ENCODE results near the gene OTOG. TPM values are rescaled to one million over a fixed set of nuclear protein-coding genes. Genes with fewer than 3 reads are reported as not detected.

Gene OTOG, protein sequence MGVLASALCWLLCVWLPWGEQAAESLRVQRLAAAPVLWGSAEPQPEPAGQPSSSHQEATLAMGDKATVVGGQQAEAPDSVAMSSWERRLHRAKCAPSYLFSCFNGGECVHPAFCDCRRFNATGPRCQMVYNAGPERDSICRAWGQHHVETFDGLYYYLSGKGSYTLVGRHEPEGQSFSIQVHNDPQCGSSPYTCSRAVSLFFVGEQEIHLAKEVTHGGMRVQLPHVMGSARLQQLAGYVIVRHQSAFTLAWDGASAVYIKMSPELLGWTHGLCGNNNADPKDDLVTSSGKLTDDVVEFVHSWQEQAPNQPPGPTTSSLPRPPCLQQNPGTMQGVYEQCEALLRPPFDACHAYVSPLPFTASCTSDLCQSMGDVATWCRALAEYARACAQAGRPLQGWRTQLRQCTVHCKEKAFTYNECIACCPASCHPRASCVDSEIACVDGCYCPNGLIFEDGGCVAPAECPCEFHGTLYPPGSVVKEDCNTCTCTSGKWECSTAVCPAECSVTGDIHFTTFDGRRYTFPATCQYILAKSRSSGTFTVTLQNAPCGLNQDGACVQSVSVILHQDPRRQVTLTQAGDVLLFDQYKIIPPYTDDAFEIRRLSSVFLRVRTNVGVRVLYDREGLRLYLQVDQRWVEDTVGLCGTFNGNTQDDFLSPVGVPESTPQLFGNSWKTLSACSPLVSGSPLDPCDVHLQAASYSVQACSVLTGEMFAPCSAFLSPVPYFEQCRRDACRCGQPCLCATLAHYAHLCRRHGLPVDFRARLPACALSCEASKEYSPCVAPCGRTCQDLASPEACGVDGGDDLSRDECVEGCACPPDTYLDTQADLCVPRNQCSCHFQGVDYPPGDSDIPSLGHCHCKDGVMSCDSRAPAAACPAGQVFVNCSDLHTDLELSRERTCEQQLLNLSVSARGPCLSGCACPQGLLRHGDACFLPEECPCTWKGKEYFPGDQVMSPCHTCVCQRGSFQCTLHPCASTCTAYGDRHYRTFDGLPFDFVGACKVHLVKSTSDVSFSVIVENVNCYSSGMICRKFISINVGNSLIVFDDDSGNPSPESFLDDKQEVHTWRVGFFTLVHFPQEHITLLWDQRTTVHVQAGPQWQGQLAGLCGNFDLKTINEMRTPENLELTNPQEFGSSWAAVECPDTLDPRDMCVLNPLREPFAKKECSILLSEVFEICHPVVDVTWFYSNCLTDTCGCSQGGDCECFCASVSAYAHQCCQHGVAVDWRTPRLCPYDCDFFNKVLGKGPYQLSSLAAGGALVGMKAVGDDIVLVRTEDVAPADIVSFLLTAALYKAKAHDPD (N-terminal part only)
- not detected in 2 replicates for total RNA-seq (2014; rRNA removed; shearing (Covaris generic); ENCODE audit: low replicate concordance)

DNA sequence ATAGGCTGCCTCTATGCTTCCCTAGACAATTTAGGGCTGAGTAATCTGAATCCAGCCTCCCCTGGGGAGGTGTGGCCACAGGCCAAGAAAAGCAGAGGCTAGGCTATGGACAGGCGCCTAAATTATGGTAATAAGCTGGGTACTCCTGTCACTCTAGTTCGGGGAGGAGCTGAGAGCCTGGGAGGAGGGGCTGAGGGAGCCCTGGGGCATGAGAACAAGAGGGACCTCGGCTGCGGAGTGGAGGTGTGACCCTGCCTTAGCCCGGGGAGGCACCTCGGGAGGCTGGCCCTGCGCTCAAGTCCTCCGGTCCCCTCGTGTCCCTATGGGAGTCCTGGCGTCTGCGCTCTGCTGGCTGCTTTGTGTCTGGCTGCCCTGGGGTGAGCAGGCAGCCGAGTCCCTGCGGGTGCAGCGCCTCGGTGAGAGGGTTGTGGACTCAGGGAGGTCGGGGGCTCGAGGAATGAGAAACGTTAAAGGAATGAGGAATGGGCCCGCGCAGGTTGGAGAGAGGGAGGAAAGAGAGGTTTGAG is at the start of gene OTOG:
OTOG (plus strand) TSS at position 209 of the 527 bp plus-strand sequence; CDS start at position 323, 114 bp downstream.
- no peaks in the 10 kb centered on the region for H3K36me3 ChIP-seq
- H3K9me3 ChIP-seq = no peaks in the 10 kb centered on the region
- H3K27me3 ChIP-seq = no peaks in the 10 kb centered on the region
- no peak within 1 kb of the TSS for H3K4me3 ChIP-seq
- peak; percentile 18 for DNase-seq

DNA sequence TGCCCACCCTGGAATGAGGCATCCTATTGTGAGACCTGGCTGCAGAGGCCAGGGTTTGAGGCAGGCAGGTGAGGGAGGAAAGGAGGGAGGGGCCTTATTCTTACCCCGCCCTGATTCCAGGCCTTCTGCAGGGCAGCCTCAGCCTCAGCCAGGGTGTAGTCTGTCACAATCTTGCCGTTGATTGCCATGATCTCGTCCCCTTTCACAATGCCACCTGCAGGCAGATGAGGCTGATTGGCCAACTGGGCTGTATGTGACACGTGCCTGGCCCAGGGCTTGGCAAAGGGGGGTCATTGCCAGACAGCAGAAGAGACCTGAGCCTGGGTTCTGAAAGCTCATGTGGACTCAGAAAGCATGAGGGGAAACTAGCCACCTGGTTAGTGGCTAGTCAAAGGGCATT is 49.0 kb upstream of the OTOG start:
- Histone ChIP-seq H3K4me3 (no peak overlapping the region), H3K27me3 (no peaks in the 10 kb centered on the region), H3K9me3 (no peaks in the 10 kb centered on the region), H3K36me3 (no peaks in the 10 kb centered on the region)
- DNase-seq = no peak

DNA sequence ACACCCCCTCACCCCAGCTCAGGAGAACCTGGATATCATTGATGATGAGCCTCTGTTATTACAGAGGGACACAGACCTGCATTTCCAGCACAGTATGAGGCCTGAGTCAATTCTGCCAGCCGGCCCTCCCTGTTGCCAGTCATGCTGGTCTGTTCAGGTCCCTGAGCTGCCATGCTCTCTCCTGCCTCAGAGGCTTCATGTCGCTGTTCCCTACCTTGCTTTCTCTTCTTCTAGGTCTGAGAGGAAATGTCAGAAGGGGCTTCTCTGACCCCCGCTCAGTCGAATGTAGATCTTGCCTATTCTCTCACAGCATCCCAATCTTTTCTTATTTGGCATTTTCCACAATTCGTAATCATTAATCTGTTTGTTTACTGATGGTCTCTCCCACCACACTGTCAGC is 48.6 kb upstream of the OTOG start:
- Histone ChIP-seq H3K36me3 (no peaks in the 10 kb centered on the region), H3K9me3 (no peaks in the 10 kb centered on the region), H3K27me3 (no peaks in the 10 kb centered on the region), H3K4me3 (no peak overlapping the region)
- DNase-seq = no peak

DNA sequence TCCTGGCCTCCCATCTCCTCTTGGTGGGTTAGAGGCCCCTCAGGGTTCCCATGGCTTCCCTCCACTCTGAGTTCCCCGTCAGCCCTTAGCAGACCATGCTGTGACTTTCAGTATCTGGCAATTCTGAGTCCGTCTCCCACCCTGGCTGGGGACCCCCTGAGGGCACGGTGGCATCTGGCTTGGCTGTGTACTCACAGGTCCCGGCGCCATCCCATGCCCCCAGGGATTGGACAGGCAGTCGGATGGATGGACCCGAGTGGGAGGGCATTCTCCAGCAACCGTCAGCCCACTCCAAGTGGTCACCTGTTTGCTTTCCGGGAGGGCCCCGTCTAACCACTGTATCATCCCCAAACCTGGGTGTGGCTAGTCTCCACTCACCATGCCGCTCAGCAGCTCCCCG is 46.4 kb upstream of the OTOG start:
- H3K9me3 ChIP-seq = no peaks in the 10 kb centered on the region
- H3K27me3 ChIP-seq = no peaks in the 10 kb centered on the region
- H3K36me3 ChIP-seq = no peaks in the 10 kb centered on the region
- DNase-seq = no peak
- H3K4me3 ChIP-seq = no peak overlapping the region

DNA sequence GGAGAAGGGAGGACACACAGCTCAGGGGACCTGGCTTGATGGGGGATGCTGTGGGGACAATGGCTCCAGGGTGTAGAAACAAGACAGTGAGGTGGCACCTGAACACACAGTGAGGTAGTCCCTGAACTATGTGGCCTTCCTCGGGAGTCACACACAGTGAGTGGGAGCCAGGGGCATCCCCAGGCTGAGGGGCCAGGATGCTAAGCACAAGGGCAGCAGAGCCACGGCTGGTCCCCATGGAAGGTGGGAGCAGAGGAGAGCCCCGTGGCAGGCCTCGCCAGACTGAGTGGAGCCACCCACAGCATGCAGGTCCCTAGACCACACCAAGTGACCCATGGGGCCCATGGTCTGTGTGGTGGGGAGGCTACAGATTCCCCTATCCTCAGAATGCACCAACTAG is 44.4 kb upstream of the OTOG start:
- no peak overlapping the region for H3K4me3 ChIP-seq
- no peak for DNase-seq
- no peaks in the 10 kb centered on the region for H3K9me3 ChIP-seq
- no peaks in the 10 kb centered on the region for H3K27me3 ChIP-seq
- no peaks in the 10 kb centered on the region for H3K36me3 ChIP-seq

DNA sequence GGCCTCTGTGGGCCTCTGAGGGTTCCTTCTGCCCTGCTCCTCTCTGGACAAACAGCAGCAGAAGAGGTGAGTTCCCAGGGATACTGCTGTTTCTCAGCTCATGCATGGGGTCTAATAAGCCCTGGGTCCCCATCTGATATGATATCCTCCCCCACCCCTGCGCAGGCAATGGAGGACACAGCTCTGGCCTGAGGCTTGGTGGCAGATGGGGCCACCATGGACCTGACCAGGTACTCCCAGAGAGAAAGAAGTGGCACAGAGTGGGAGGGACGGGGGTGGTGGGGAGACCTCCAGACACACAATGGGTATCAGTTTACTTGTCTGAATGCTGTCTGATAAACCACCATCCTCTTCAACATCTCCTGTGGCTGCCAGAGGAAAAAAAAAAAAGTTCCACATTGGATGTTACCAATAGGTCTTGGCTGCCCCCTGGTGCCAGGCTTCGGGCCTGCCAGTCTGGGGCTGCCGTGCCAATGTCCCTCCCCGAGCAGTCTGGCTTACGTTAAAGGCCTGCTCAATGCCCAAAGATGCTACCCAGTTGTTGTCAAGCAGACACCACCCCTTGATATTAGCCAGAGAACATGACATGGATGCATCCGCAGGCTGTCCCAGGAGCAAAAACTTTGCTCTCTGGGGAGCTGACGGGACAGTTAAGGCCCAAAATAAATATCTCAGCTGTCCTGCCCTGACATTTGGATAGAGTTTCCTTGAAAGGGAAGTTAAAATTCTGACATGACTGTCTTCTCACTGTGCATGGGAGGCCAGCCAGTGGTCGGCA is 42.5 kb upstream of the OTOG start:
- DNase-seq = peak; percentile 53
- Histone ChIP-seq H3K9me3 (no peaks in the 10 kb centered on the region), H3K36me3 (no peaks in the 10 kb centered on the region), H3K27me3 (no peaks in the 10 kb centered on the region), H3K4me3 (no peak overlapping the region)

DNA sequence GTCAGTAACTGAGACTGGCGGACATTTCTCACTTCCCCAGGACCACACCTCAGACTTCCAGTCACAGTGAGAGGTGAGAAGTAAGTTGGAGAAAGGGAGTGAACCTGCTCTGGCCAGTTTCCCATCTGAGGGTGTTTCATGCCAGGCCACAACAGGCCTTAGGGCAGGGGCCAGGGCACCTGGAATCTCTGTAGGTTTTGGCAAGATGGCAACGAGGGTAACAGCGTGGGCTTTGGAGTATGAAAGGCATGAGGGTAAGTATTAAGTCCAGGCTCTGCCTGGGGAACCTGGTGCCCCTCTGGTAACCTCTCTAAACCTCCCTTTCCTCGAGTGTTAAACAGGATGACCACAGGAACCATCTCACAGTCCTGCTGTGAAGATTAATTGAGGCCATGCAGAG is 41.9 kb upstream of the OTOG start:
- no peaks in the 10 kb centered on the region for H3K9me3 ChIP-seq
- DNase-seq = no peak
- H3K27me3 ChIP-seq = no peaks in the 10 kb centered on the region
- no peaks in the 10 kb centered on the region for H3K36me3 ChIP-seq
- H3K4me3 ChIP-seq = no peak overlapping the region

DNA sequence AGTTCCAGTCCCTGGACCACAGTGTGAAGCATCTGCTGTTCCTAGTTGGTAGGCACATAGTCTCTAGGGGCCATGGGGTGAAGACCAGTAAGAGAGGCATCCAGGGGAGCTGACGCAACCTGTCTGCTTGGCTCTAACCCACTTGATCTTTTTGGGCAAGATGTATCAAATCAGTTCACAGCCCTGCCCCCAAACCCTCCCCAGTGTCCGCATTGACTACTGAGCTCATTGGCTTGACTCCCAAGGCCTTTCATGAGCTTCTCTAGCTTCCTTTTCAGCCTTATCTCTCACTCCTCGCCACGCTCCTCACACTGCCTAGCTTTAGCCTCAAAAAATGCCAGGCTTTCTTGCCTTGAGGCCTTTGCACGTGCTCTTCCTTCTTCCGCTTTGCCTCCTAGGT is 40.7 kb upstream of the OTOG start:
- Histone ChIP-seq H3K9me3 (no peaks in the 10 kb centered on the region), H3K36me3 (no peaks in the 10 kb centered on the region), H3K27me3 (no peaks in the 10 kb centered on the region), H3K4me3 (no peak overlapping the region)
- no peak for DNase-seq

DNA sequence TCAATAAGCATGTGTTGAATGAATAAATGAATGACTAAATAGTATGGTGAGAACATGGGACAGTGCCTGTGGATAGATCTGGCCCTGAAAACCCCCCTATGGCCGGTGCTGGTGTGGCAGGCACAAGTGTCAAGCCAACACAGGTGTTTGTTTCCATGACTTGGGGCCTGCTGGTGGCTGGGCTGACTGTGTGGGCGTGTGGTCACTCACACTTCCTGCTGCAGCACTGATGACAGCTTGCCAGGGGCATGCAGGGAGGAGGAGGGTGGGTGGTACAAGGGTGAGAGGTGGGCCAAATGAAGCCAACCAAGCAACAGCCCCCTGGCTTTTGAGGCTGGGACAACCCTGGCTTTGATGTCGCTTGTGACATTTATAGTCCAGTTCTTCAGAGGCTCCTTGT is 40.1 kb upstream of the OTOG start:
- H3K27me3 ChIP-seq = no peaks in the 10 kb centered on the region
- no peak for DNase-seq
- H3K4me3 ChIP-seq = no peak overlapping the region
- H3K9me3 ChIP-seq = no peaks in the 10 kb centered on the region
- H3K36me3 ChIP-seq = no peaks in the 10 kb centered on the region

DNA sequence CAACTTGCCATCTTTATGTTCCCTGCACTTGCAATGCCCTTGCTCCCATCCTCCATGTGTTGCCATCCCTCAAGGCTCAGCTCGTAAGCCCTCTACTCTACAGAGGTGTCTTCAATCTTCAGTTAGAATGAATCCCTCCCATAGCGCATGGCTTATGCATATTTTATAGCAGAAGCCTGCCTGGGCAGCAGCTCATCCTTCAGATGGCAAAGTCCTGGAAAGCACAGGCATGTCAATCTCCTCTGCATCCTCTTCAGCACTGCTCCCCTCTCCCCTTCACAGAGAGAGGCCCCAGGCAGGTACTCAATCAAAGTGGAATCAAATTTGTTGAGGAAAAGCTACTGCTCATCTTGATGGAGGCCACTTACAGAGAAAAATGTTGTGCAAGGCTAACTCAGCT is 39.3 kb upstream of the OTOG start:
- H3K36me3 ChIP-seq = no peaks in the 10 kb centered on the region
- no peak for DNase-seq

DNA sequence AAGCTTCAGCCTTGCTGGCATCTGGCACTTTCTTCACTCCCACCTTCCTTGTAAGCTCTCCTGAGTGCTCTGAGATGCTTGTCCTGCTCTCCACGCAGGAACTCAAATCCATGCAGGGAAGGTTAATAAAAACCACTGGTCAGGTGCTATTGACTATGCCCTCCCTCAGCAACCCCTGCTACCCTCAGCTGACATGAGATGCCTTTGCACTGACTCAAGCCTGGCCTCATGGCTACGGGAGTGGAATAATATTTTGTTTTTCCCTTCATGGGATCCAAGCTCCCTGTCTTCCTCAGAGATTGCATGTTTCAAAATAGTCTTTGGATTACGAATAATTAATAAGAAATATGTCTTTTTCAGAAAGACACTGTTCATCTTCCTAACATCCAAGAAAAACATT is 38.8 kb upstream of the OTOG start:
- Histone ChIP-seq H3K36me3 (no peaks in the 10 kb centered on the region), H3K9me3 (no peaks in the 10 kb centered on the region), H3K27me3 (no peaks in the 10 kb centered on the region), H3K4me3 (no peak overlapping the region)
- DNase-seq = no peak

More for the DNA sequence above, 39.3 kb upstream of the OTOG start:
- H3K4me3 ChIP-seq = no peak overlapping the region
- no peaks in the 10 kb centered on the region for H3K9me3 ChIP-seq
- no peaks in the 10 kb centered on the region for H3K27me3 ChIP-seq

DNA sequence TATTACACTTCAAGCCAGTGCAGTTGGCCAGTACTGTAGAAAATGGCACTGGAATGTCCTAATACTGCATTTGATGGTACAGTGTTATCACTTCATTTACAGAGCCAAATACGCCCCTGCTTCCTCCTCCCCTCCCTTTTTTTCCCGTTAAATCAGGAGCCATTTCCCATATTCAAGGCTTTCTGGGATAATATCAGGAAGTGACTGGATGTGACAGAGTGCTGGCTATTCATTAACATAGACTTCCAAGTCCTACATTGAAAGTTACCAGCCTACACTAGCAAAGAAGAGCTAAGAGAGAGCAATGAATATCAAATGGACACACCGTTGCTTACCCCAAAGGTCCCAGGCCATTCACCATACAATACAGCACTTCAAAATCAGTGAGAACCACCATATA is 38.3 kb upstream of the OTOG start:
- Histone ChIP-seq H3K9me3 (no peaks in the 10 kb centered on the region), H3K27me3 (no peaks in the 10 kb centered on the region), H3K36me3 (no peaks in the 10 kb centered on the region), H3K4me3 (no peak overlapping the region)
- no peak for DNase-seq

DNA sequence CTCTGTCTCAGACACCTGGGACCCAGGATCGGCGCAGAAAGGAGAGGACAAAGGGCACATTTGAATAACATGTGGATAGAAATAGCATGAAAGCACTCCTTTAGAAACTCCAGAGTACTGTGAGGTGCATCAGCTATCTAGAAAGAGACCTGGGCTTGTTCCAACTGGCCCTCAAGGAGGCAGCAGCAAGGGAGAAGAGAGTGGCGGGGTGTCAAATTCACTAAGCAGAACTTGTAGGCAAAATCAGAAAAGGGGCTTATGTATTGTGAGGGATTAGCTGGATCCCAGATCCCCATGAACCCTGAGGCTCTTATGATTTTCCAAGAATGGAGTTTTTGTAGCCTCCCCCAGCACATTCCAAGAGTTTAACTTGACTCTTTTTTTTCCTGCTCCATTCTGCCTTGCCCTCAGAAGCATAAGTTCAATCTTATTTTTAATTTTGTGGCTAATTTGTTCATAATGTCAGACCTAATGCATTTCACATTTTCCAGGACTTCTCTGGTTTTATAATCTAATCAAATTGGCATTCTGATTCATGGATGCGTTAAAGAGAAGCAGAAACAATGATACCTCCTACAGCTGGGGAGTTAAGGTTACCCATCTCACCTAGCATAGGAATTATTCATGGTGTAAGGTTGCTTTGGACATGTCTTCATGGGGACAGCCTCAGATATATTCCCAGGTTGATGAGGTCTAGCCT is 36.4 kb upstream of the OTOG start:
- H3K27me3 ChIP-seq = no peaks in the 10 kb centered on the region
- no peak for DNase-seq

DNA sequence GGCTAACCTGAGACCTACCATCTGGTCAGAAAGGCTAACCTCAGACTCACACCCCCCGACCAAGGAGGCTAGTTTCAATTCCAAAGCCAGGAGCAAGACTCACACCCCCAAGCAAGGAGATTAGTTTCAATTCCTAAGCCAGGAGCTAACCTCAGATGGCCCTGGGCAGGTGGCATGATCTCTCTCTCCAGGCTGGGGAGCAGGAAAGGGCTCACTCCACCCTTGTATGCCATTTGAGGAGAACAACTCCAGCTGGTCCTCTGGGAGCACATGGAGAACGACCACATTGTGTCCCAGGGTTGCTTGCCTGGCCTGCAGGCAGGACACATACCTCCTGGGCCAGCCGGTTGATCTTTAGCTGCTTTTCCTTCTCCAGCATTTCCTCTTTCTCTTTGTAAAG is 35.5 kb upstream of the OTOG start:
- Histone ChIP-seq H3K36me3 (no peaks in the 10 kb centered on the region), H3K27me3 (no peaks in the 10 kb centered on the region), H3K4me3 (no peak overlapping the region), H3K9me3 (no peaks in the 10 kb centered on the region)
- no peak for DNase-seq

More for the DNA sequence above, 36.4 kb upstream of the OTOG start:
- Histone ChIP-seq H3K9me3 (no peaks in the 10 kb centered on the region), H3K36me3 (no peaks in the 10 kb centered on the region), H3K4me3 (no peak overlapping the region)

DNA sequence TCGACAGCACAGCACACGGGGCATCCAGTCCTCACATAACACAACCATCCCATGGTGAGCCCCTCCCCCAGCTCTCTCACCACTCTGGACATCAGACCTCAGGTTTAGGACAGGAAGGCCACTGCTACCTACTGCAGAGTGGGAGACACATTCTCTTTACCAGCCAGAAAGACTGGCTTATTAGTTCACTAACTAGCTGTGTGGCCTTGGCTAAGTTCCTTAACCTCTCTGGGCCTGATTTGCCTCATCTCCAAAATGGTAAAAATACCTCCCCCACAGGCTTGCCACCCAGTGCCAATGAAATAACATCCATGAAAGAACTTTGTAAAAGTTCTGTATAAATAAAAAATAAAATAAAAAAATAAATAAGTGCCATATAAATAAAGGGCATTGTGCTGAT is 35.0 kb upstream of the OTOG start:
- Histone ChIP-seq H3K4me3 (no peak overlapping the region), H3K9me3 (no peaks in the 10 kb centered on the region), H3K36me3 (no peaks in the 10 kb centered on the region), H3K27me3 (no peaks in the 10 kb centered on the region)
- no peak for DNase-seq
